ENCODE data around the gene ZFHX3. TPM values are rescaled to one million over a fixed set of nuclear protein-coding genes. Genes with fewer than 3 reads are reported as not detected.

Gene ZFHX3
- total RNA-seq, 1 donor from 2014 or later, result 8.9 TPM

- ATAC-seq (no peak), DNase-seq (ENCODE audit: low spot score) (no peak)
Measured at GRCh38 chr16:72859581-72859980, 188.3 kb downstream of the ZFHX3 start.

DNA sequence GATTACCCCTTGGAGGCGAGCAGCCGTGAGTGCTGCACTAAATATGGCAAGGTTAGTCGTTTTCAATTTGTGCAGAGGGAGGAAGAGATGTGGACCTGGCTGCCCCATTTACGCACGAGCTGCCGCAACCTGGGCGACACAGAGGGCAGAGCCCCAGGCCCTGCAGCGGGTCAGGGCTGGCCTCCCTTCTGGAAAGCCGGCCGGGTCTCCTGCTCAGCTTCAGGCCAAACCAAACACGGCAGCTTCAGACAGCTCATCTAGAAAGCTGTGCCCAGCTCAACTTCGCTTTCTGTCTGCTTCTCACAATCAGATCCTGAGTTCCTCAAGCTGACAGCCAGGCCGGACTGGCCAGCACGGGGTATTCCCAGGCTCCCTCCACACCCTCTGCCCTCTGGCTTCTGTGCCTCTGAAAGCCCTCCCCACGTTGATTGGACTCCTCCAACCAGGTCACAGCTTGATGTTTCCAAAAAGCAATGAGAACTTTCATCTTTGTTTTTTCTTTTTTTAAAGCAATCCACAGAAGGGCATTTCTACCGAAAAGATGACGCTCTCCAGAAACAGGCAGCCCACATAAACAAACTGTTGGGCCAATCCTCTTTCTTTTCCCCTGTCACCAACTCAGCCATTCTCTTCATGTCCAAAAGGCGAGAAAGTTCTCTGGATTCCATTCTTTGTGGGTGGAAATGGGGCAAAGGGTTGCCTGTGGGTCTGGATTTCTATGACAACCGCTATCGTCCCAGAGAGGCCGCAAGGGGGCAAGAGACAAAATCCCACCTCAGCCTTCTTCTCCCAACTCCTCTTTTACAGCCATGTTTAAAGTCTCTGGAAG, 189.0 kb downstream of the ZFHX3 start:
- DNase-seq (ENCODE audit: low spot score) (no peak), ATAC-seq (no peak)

- ATAC-seq, result no peak
- no peak for DNase-seq (ENCODE audit: low spot score)
Measured at GRCh38 chr16:72857834-72858664, 189.9 kb downstream of the ZFHX3 start.

- ATAC-seq (peak; percentile 77), DNase-seq (ENCODE audit: low spot score) (no peak)
Measured at GRCh38 chr16:72856797-72857196, 191.1 kb downstream of the ZFHX3 start.

GRCh38 chr16:72854267-72854959, 193.5 kb downstream of the ZFHX3 start:
- DNase-seq (ENCODE audit: low spot score) (no peak), ATAC-seq (no peak)

GRCh38 chr16:72853575-72854266, 194.2 kb downstream of the ZFHX3 start:
- ATAC-seq (no peak), DNase-seq (ENCODE audit: low spot score) (no peak)

- DNase-seq (ENCODE audit: low spot score) (no peak), ATAC-seq (no peak)
Measured at GRCh38 chr16:72852421-72852820, 195.5 kb downstream of the ZFHX3 start.

- no peak for ATAC-seq
- no peak for DNase-seq (ENCODE audit: low spot score)
Measured at GRCh38 chr16:72850853-72851252, 197.1 kb downstream of the ZFHX3 start.

- DNase-seq (ENCODE audit: low spot score) (no peak), ATAC-seq (no peak)
Measured at GRCh38 chr16:72850021-72850420, 197.9 kb downstream of the ZFHX3 start.

DNA sequence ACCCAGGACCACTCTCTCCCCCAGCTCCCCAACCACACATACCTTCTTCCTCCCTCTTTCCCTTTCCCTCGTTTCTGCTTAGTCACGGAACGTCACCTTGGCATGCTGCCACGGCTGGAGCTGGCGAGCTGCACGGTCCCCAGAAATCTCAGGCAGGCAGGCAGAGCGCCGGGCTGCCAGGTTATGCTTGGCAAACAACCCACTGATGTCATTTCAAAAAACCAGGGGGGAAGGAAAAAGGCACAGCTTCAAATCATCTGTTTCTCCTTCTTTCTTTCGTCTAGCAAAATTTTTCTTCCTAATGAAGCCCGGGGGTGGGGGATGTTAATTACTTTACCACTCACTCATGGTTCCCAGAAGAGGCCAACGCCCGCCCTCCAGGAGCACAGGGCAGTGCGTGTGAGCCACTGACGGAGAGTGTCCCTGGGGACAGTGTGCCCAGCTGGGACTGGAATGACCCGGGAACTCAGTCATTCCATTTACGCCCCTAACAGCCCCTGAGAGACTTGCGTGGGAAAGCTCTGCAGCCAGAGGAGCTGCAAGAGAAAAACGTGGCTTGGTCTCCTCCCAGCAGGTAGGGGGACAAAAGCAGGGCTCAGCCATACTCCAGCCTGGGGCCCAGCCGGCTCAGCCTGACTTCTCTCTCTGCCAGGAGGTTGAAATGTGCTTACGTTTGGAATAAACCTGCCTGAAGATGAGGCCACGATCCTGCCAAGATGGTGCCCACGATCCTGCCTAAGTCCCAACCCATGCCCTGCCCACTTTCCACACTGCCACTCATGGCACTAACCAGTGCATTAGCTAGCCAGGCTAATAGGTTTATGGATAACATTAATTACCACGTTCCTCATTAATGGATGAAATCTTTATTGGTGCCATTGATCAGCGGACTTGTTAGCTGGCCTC, 198.9 kb downstream of the ZFHX3 start:
- peak; percentile 92 for DNase-seq (ENCODE audit: low spot score)
- peak; percentile 81 for ATAC-seq

DNA sequence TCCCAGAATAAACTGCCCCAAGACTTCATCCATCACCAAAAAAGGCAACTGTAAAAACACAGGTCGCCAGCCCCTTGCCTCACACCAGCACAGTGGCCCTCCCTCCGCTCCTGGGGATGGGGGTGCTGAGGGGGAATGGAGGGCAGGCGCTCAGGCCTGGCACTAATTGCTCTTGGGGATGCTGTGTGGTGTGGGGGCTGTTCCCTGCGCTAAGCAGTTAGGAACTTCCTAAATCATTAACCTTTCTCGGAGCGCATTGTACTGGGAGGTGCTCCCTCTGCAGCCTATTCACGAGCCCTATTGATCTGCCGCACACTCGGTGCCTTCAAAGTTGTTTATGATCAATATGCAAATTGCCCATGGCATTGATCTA, 199.9 kb downstream of the ZFHX3 start:
- DNase-seq (ENCODE audit: low spot score) (peak; percentile 48), ATAC-seq (peak; percentile 65)

- ATAC-seq (peak; percentile 21), DNase-seq (ENCODE audit: low spot score) (no peak)
Measured at GRCh38 chr16:72847187-72848027, 200.5 kb downstream of the ZFHX3 start.

DNA sequence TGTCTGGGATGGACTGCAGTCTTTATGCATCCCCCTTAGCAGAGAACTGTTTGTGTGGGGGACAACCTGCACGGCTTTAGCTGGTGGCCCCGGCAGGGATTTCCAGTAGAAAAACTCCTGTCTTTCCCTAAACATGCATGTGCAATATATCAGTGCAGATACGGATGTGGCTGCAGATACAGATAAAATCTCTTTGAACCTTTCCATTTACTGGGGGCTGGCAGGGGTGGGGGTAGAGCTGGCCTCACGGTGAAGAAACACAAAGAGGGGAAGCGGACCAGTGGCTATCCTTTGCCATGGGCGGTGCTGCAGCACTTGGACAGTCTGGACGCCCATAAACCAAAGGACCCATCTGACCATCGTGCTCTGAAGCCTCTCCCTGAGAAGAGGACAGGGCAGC, 201.3 kb downstream of the ZFHX3 start:
- ATAC-seq (no peak), DNase-seq (ENCODE audit: low spot score) (no peak)

- ATAC-seq (no peak), DNase-seq (ENCODE audit: low spot score) (no peak)
Measured at GRCh38 chr16:72845322-72846020, 202.5 kb downstream of the ZFHX3 start.

DNA sequence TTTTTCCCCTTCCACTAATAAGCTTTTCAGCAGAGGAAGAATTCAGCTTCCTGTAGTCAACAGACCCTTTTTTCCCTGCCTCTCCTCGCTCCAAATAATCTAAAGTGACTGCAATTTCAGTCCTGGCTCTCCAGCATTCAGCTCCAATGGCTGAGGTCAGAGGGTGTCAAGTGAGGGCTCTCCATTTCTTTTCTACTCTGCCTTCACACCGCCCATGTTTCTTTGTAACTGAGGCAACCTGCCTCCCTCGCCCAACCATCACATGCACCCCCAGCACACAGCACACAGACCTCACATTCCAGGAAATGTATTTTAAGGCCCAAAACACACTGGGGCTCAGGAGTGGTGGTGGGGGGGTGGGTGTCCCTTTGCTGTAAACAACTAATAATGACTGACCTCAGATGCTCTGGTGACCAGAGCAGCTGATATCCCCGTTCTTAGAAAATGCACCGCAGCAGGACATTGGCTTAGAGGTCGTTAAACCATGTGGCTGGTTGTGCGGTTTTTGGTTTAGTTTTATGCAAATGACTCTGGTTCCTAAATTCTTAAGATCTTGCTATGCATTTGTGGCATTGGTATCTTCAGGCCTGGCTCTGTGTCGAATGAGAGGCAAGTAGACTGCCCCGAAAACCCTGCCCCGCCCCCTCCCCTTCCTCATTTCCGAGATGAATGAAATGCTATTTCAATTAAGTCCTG, 203.6 kb downstream of the ZFHX3 start:
- ATAC-seq, result no peak

GRCh38 chr16:72841506-72841905, 206.4 kb downstream of the ZFHX3 start:
- no peak for ATAC-seq

More for the DNA sequence above, 203.6 kb downstream of the ZFHX3 start:
- no peak for DNase-seq (ENCODE audit: low spot score)

DNA sequence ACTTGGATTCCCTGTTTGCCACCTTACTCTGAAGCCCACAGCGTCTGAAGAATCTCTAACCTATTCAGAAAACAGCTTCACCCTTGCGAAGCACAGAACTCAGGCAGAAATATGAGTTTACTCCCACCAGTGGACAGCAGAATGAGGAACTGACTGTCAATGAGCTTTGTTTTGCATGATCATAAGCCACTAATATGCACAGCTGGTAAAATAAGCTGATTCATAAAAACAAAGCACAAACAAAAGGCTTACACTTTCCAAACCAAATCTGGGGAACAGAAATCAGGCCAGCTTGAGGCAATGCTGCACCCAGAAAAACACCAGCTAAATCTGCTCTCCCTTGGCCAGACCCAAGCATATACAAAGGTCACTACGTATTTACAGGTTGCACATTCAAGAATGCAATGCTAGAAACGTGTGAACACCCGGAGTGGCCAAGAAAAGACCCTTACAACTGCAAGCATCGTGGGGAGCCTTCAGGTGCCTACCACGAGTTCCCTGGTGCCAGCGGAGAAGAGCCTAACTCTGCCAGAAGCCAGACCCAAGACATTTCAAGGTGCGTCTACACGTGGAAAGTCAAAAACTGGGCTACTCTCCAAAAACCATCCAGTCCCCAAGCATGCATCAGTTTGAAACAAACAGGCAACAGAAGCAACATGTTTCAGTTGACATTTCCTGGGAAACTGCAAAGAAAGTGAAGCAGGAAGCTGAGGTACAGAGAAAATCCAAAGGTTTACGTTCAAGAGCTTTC, 207.1 kb downstream of the ZFHX3 start:
- no peak for DNase-seq (ENCODE audit: low spot score)
- no peak for ATAC-seq

More at GRCh38 chr16:72841506-72841905, 206.4 kb downstream of the ZFHX3 start:
- DNase-seq (ENCODE audit: low spot score), result no peak

All from left lobe of liver (tissue), 2 donors.